ENCODE data around the gene LETMD1. TPM values are rescaled to one million over a fixed set of nuclear protein-coding genes. Genes with fewer than 3 reads are reported as not detected.
A peak's percentile ranks its signal among the peaks of the same experiment; 100 is the strongest.

LETMD1 gene
- total RNA-seq, 1 donor from 2014 or later, result 75.7 TPM

- DNase-seq, result no peak
- peaks cover 7% of the 10 kb centered on the region for H3K27me3 Mint-ChIP-seq
These were observed 14.6 kb upstream of the LETMD1 start for GRCh38 chr12:51033457-51034089.

DNA sequence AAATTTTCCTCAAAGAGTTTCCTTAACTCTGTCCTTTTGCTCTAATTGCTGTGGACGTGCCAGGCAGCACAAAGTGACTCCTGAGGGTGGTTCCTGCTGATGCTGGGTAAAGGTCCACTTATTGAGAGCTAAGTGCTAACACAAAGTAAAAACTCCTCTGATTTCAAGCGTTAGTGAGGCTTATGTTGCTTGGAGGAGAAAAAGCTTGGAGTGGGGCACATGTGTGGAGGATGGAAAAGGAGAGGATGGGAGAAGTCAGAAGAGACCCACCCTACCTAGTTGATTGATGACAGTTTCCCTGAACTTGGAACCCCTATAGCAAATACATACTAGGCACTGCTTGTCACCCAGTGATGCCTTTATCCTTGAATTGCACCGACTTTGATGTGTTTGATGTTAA, 11.8 kb upstream of the LETMD1 start:
- H3K36me3 Mint-ChIP-seq (ENCODE audit: low read depth), result no peaks in the 10 kb centered on the region
- intact Hi-C loops (cut with micrococcal nuclease), result no loop called here
- no peak overlapping the region for H3K4me3 Mint-ChIP-seq
- H3K27me3 Mint-ChIP-seq, result no peaks in the 10 kb centered on the region
- DNase-seq, result no peak
- no peak overlapping the region for H3K27ac Mint-ChIP-seq
- no peaks in the 10 kb centered on the region for H3K9me3 Mint-ChIP-seq
- H3K4me1 Mint-ChIP-seq, result peaks cover 3% of the 10 kb centered on the region

More at GRCh38 chr12:51033457-51034089, 14.6 kb upstream of the LETMD1 start:
- intact Hi-C loops (cut with micrococcal nuclease), result no loop called here
- no peak overlapping the region for H3K27ac Mint-ChIP-seq
- no peaks in the 10 kb centered on the region for H3K9me3 Mint-ChIP-seq
- no peak overlapping the region for H3K4me3 Mint-ChIP-seq
- H3K4me1 Mint-ChIP-seq, result peaks cover 3% of the 10 kb centered on the region
- H3K36me3 Mint-ChIP-seq (ENCODE audit: low read depth), result no peaks in the 10 kb centered on the region

DNA sequence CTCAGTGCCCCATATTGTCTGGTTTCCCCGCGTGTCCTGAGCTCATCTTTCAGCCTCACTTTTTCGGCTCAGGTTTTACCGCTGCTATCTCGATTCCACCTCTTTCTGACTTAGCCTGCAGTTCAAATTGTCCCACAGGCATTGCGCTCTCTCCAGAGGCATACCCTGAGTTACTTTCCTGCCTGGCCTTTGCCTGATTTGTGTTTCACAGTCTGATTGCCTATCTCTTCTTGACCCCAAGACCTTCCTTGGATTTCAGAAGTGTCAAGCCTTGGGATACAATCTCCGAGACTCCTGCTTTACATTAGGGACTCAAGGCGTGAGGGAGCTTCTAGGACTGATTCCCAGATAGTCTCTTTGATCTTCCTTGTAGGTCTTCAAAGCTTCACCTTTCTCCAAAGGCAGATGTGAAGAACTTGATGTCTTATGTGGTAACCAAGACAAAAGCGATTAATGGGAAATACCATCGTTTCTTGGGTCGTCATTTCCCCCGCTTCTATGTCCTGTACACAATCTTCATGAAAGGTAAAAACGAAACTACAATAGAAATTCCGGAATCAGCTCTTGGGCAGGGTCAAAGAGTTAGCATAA, 629 bp downstream of the LETMD1 start:
- Mint-ChIP-seq H3K27me3 (no peaks in the 10 kb centered on the region), H3K4me1 (peaks cover 26% of the 10 kb centered on the region), H3K4me3 (peak overlapping the region; percentile 93), H3K36me3 (ENCODE audit: low read depth) (peaks cover 22% of the 10 kb centered on the region), H3K27ac (peak overlapping the region; percentile 90), H3K9me3 (no peaks in the 10 kb centered on the region)
- intact Hi-C loops (cut with micrococcal nuclease), result loop anchor here (1.0 to 5.0 kb wide), 6 partner anchors 35 to 646 kb away; partner anchors contain the start of genes BIN2, CSRNP2, LARP4 and TFCP2
- peak; percentile 74 for DNase-seq

- Mint-ChIP-seq H3K36me3 (ENCODE audit: low read depth) (peaks cover 28% of the 10 kb centered on the region), H3K27ac (peak overlapping the region; percentile 90), H3K4me3 (peak overlapping the region; percentile 93), H3K9me3 (no peaks in the 10 kb centered on the region), H3K27me3 (no peaks in the 10 kb centered on the region), H3K4me1 (peaks cover 26% of the 10 kb centered on the region)
- DNase-seq, result no peak
- intact Hi-C loops (cut with micrococcal nuclease), result loop anchor here (2.0 to 5.0 kb wide), 3 partner anchors 273 to 647 kb away; partner anchors contain the start of genes BIN2 and LARP4
These were observed 1.4 kb downstream of the LETMD1 start for GRCh38 chr12:51049525-51049924.

DNA sequence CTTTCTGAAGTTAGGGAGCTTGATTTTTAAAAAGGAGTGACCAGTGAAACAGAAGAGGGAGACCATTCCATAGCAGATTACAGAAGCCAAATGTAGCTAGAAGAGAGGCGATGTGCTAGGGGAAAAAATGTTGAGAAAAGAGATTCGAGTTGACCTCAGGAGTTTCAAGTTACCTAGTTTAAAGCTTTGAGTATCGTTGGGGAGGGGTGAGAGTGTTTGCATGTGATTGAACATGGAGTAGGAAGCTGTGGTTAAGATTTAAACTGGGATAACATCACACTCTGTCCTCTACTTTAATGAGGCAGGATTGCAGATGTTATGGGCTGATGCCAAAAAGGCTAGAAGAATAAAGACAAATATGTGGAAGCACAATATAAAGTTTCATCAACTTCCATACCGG, 3.7 kb downstream of the LETMD1 start:
- no peaks in the 10 kb centered on the region for H3K27me3 Mint-ChIP-seq
- no peak for DNase-seq
- H3K4me3 Mint-ChIP-seq, result no peak overlapping the region
- peaks cover 25% of the 10 kb centered on the region for H3K4me1 Mint-ChIP-seq
- peaks cover 40% of the 10 kb centered on the region for H3K36me3 Mint-ChIP-seq (ENCODE audit: low read depth)
- intact Hi-C loops (cut with micrococcal nuclease), result no loop called here
- no peaks in the 10 kb centered on the region for H3K9me3 Mint-ChIP-seq
- H3K27ac Mint-ChIP-seq, result peak overlapping the region; percentile 68

- H3K4me1 Mint-ChIP-seq, result peaks cover 5% of the 10 kb centered on the region
- H3K27me3 Mint-ChIP-seq, result no peaks in the 10 kb centered on the region
- H3K27ac Mint-ChIP-seq, result no peak overlapping the region
- peaks cover 53% of the 10 kb centered on the region for H3K36me3 Mint-ChIP-seq (ENCODE audit: low read depth)
- no peak for DNase-seq
- intact Hi-C loops (cut with micrococcal nuclease), result no loop called here
- H3K4me3 Mint-ChIP-seq, result no peak overlapping the region
- H3K9me3 Mint-ChIP-seq, result no peaks in the 10 kb centered on the region
These were observed 6.9 kb downstream of the LETMD1 start for GRCh38 chr12:51055060-51055459.

DNA sequence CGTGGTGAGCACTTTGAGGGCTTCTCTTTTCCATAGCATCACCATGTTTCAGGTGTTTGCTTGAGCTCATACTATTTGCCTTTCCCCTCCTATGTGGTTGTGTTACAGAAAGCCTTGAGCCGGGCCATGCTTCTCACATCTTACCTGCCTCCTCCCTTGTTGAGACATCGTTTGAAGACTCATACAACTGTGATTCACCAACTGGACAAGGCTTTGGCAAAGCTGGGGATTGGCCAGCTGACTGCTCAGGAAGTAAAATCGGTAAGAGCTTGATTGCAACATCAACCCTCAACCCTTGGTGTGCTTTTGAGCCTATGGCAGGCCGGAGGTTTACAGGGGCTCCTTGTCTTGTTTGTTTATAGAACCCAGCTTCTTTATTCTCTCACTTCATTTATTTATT, 8.1 kb downstream of the LETMD1 start:
- Mint-ChIP-seq H3K4me3 (no peak overlapping the region), H3K4me1 (peaks cover 5% of the 10 kb centered on the region), H3K27ac (no peak overlapping the region), H3K9me3 (no peaks in the 10 kb centered on the region), H3K36me3 (ENCODE audit: low read depth) (peaks cover 60% of the 10 kb centered on the region), H3K27me3 (no peaks in the 10 kb centered on the region)
- DNase-seq, result no peak
- intact Hi-C loops (cut with micrococcal nuclease), result no loop called here

- Mint-ChIP-seq H3K27ac (no peak overlapping the region), H3K9me3 (no peaks in the 10 kb centered on the region), H3K27me3 (no peaks in the 10 kb centered on the region), H3K4me1 (no peaks in the 10 kb centered on the region), H3K4me3 (no peak overlapping the region), H3K36me3 (ENCODE audit: low read depth) (peaks cover 60% of the 10 kb centered on the region)
- intact Hi-C loops (cut with micrococcal nuclease), result no loop called here
- DNase-seq, result no peak
These were observed 11.0 kb downstream of the LETMD1 start for GRCh38 chr12:51059086-51059485.

- Mint-ChIP-seq H3K4me3 (no peak overlapping the region), H3K27ac (peak overlapping the region; percentile 61), H3K4me1 (no peaks in the 10 kb centered on the region), H3K9me3 (no peaks in the 10 kb centered on the region), H3K36me3 (ENCODE audit: low read depth) (peaks cover 57% of the 10 kb centered on the region), H3K27me3 (no peaks in the 10 kb centered on the region)
- DNase-seq, result no peak
- intact Hi-C loops (cut with micrococcal nuclease), result no loop called here
These were observed 14.7 kb downstream of the LETMD1 start for GRCh38 chr12:51062631-51063397.

- no peak overlapping the region for H3K27ac Mint-ChIP-seq
- no peak overlapping the region for H3K4me3 Mint-ChIP-seq
- DNase-seq, result no peak
- intact Hi-C loops (cut with micrococcal nuclease), result no loop called here
- no peaks in the 10 kb centered on the region for H3K9me3 Mint-ChIP-seq
- H3K27me3 Mint-ChIP-seq, result no peaks in the 10 kb centered on the region
- H3K4me1 Mint-ChIP-seq, result no peaks in the 10 kb centered on the region
- H3K36me3 Mint-ChIP-seq (ENCODE audit: low read depth), result peaks cover 48% of the 10 kb centered on the region
These were observed 17.4 kb downstream of the LETMD1 start for GRCh38 chr12:51065530-51065929.

GRCh38 chr12:51067229-51067628, 19.1 kb downstream of the LETMD1 start:
- H3K36me3 Mint-ChIP-seq (ENCODE audit: low read depth), result peaks cover 47% of the 10 kb centered on the region
- no peaks in the 10 kb centered on the region for H3K27me3 Mint-ChIP-seq
- H3K4me1 Mint-ChIP-seq, result no peaks in the 10 kb centered on the region
- no peak for DNase-seq
- no peaks in the 10 kb centered on the region for H3K9me3 Mint-ChIP-seq
- no peak overlapping the region for H3K4me3 Mint-ChIP-seq
- no peak overlapping the region for H3K27ac Mint-ChIP-seq
- intact Hi-C loops (cut with micrococcal nuclease), result no loop called here

DNA sequence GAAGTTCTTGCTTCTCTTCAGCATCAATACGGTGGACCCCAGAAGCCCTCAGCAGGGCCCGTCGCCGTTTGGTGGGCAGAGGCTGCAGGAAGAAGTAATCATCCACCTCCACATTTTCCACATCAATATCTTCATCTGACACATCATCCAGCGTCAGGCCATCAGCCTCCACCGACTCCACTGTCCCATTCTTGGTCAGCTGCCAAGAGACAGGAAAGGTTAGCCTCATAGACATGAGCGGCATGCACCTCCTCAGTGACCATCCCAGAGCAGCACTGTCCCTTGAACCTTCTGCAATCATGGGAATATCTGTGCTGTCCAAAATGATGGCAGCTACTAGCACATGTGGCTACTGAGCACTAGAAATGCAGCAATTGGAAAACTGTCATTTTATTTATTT, 19.6 kb downstream of the LETMD1 start:
- Mint-ChIP-seq H3K27me3 (no peaks in the 10 kb centered on the region), H3K27ac (peak overlapping the region; percentile 22), H3K4me3 (no peak overlapping the region), H3K4me1 (no peaks in the 10 kb centered on the region), H3K9me3 (no peaks in the 10 kb centered on the region), H3K36me3 (ENCODE audit: low read depth) (peaks cover 45% of the 10 kb centered on the region)
- DNase-seq, result no peak
- intact Hi-C loops (cut with micrococcal nuclease), result no loop called here

DNA sequence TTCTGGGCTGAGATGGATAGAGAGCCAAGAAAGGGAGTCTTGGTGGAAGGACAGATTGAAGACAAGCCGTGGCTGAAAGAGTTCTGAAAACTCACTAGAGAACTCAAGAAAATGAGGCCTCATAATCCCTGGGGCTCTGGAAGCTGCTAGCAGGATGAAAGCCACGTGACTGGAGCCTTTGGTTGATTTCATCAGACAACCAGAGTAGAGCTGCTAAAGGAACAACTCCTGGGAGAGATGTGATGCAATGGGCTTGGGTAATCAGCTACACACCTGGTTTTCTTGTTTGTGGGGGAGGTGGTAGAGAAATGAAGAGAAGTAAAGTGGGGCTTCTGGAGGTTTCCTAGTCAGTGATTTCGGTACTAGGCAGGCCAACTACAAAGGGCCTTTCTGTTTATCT, 21.9 kb downstream of the LETMD1 start:
- DNase-seq, result no peak
- intact Hi-C loops (cut with micrococcal nuclease), result no loop called here
- H3K9me3 Mint-ChIP-seq, result no peaks in the 10 kb centered on the region
- no peaks in the 10 kb centered on the region for H3K4me1 Mint-ChIP-seq
- no peak overlapping the region for H3K4me3 Mint-ChIP-seq
- peaks cover 45% of the 10 kb centered on the region for H3K36me3 Mint-ChIP-seq (ENCODE audit: low read depth)
- no peaks in the 10 kb centered on the region for H3K27me3 Mint-ChIP-seq
- H3K27ac Mint-ChIP-seq, result peak overlapping the region; percentile 5

DNA sequence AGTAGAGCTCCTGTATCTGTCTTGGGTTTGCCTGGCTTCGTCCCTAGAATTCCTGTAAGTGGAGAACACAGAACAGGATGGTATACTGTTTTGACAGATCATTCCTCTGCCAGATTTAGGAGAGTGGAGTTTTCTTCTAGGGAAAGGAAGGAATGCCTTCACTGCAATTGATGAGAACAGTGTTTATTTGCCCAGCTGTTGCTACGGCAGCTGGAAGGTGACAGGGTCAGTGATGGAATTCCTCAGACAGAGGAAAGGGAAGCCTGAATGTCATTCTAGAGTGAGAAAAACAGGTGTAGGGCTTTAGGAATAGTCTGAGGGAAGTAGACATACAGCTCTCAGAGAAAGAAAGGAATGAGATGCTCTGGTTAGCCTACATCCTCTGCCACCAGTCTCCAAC, 23.5 kb downstream of the LETMD1 start:
- Mint-ChIP-seq H3K9me3 (no peaks in the 10 kb centered on the region), H3K27ac (no peak overlapping the region), H3K36me3 (ENCODE audit: low read depth) (peaks cover 40% of the 10 kb centered on the region), H3K4me1 (peaks cover 11% of the 10 kb centered on the region), H3K4me3 (no peak overlapping the region), H3K27me3 (no peaks in the 10 kb centered on the region)
- DNase-seq, result no peak
- intact Hi-C loops (cut with micrococcal nuclease), result no loop called here
